Osteoblast (primary cell): Measurements from ENCODE around the gene PARN. TPM values are rescaled to one million over a fixed set of nuclear protein-coding genes. Genes with fewer than 3 reads are reported as not detected.

Source experiments
- DNase-seq: peaks from one replicate; pipeline ENCODE4 v3.0.0; 2011; ENCODE audit warnings: low spot score, mixed read lengths; ENCODE audit not compliant: insufficient read length; ENCODE audit errors: missing footprints
- H2AFZ ChIP-seq: 2 replicates; pipeline ENCODE4 v1.6.0; 2011; ENCODE audit warnings: mild to moderate bottlenecking, low read length
- H3K27ac ChIP-seq: 2 replicates; pipeline ENCODE4 v1.5.1; 2011; ENCODE audit warnings: mild to moderate bottlenecking, low read depth, low read length, moderate library complexity
- H3K27me3 ChIP-seq: 2 replicates; pipeline ENCODE4 v1.6.0; 2012; ENCODE audit warnings: mild to moderate bottlenecking, control low read depth, inconsistent platforms, low read length, moderate library complexity; ENCODE audit not compliant: insufficient read depth
- H3K36me3 ChIP-seq: 2 replicates; pipeline ENCODE4 v1.5.1; 2011; ENCODE audit warnings: mild to moderate bottlenecking, low read length, control low read depth, moderate library complexity; ENCODE audit not compliant: insufficient read depth
- H3K4me1 ChIP-seq: 2 replicates; pipeline ENCODE4 v1.5.1; 2011; ENCODE audit warnings: mild to moderate bottlenecking, low read length, control low read depth, moderate library complexity; ENCODE audit not compliant: insufficient read depth
- H3K4me2 ChIP-seq: 2 replicates; pipeline ENCODE4 v1.6.0; 2011; ENCODE audit warnings: mild to moderate bottlenecking, low read length; ENCODE audit not compliant: insufficient read depth
- H3K4me3 ChIP-seq: fragments of 200-600 bp; sonication (generic); 3 replicates; pipeline ENCODE4 v1.5.1; 2012; ENCODE audit warnings: mild to moderate bottlenecking, low read length, inconsistent platforms; ENCODE audit not compliant: insufficient read depth
- H3K79me2 ChIP-seq: 2 replicates; pipeline ENCODE4 v1.6.0; 2012; ENCODE audit warnings: mild to moderate bottlenecking, low read length, control low read depth, inconsistent platforms; ENCODE audit not compliant: insufficient read depth
- H3K9me3 ChIP-seq: 2 replicates; pipeline ENCODE4 v1.5.1; 2011; ENCODE audit warnings: low read depth, low read length, control low read depth
- H4K20me1 ChIP-seq: 2 replicates; pipeline ENCODE4 v1.6.0; 2012; ENCODE audit warnings: mild to moderate bottlenecking, low read length, control low read depth; ENCODE audit not compliant: insufficient read depth
- total RNA-seq: library from RNA; depleted of rRNA; stranded (reverse); fragments of >200 nt; gene quantifications from 2 replicates; pipeline ENCODE4 v1.2.3, GENCODE V29; 2012
- TF ChIP-seq, protein P1 (sequence below): IDR thresholded peaks from 2 replicates; pipeline ENCODE4 v1.5.1; 2011; ENCODE audit warnings: mild to moderate bottlenecking, low read depth, low read length, moderate library complexity; ENCODE audit errors: extremely low read depth

PARN gene
- total RNA-seq, 1 donor = 40.9 TPM

GRCh38 chr16:14505846-14506245 is 124.2 kb downstream of the PARN start:
- Histone ChIP-seq H4K20me1 (no peaks in the 10 kb centered on the region), H3K27ac (peak overlapping the region; percentile 43), H3K27me3 (no peaks in the 10 kb centered on the region), H3K4me2 (no peak overlapping the region), H3K79me2 (peaks cover 3% of the 10 kb centered on the region), H3K4me3 (no peak overlapping the region), H3K9me3 (no peaks in the 10 kb centered on the region), H3K4me1 (peaks cover 56% of the 10 kb centered on the region), H2AFZ (no peak overlapping the region), H3K36me3 (no peaks in the 10 kb centered on the region)
- DNase-seq = no peak
- TF ChIP-seq, protein P1, sequence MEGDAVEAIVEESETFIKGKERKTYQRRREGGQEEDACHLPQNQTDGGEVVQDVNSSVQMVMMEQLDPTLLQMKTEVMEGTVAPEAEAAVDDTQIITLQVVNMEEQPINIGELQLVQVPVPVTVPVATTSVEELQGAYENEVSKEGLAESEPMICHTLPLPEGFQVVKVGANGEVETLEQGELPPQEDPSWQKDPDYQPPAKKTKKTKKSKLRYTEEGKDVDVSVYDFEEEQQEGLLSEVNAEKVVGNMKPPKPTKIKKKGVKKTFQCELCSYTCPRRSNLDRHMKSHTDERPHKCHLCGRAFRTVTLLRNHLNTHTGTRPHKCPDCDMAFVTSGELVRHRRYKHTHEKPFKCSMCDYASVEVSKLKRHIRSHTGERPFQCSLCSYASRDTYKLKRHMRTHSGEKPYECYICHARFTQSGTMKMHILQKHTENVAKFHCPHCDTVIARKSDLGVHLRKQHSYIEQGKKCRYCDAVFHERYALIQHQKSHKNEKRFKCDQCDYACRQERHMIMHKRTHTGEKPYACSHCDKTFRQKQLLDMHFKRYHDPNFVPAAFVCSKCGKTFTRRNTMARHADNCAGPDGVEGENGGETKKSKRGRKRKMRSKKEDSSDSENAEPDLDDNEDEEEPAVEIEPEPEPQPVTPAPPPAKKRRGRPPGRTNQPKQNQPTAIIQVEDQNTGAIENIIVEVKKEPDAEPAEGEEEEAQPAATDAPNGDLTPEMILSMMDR = no peak

GRCh38 chr16:14502932-14503741 is 126.9 kb downstream of the PARN start:
- Histone ChIP-seq H2AFZ (no peak overlapping the region), H3K27me3 (no peaks in the 10 kb centered on the region), H3K9me3 (no peaks in the 10 kb centered on the region), H3K4me2 (peak overlapping the region; percentile 18), H3K36me3 (no peaks in the 10 kb centered on the region), H4K20me1 (no peaks in the 10 kb centered on the region), H3K79me2 (peaks cover 3% of the 10 kb centered on the region), H3K4me3 (no peak overlapping the region), H3K27ac (peak overlapping the region; percentile 94), H3K4me1 (peaks cover 39% of the 10 kb centered on the region)
- no peak for DNase-seq
- TF ChIP-seq, protein P1 = no peak

- DNase-seq = no peak
- H2AFZ ChIP-seq = no peak overlapping the region
- H3K27me3 ChIP-seq = no peaks in the 10 kb centered on the region
- H3K36me3 ChIP-seq = no peaks in the 10 kb centered on the region
- no peaks in the 10 kb centered on the region for H4K20me1 ChIP-seq
- peaks cover 3% of the 10 kb centered on the region for H3K79me2 ChIP-seq
- peaks cover 39% of the 10 kb centered on the region for H3K4me1 ChIP-seq
- TF ChIP-seq, protein P1 = no peak
- peak overlapping the region; percentile 94 for H3K27ac ChIP-seq
- H3K4me3 ChIP-seq = peak overlapping the region; percentile 28
- H3K9me3 ChIP-seq = no peaks in the 10 kb centered on the region
- H3K4me2 ChIP-seq = peak overlapping the region; percentile 77
These were observed 127.7 kb downstream of the PARN start for GRCh38 chr16:14502256-14502875.
